Measurements from ENCODE around the gene GPR18. TPM values are rescaled to one million over a fixed set of nuclear protein-coding genes. Genes with fewer than 3 reads are reported as not detected.

The GPR18 gene
- total RNA-seq, 8 experiments from 2014 or later: 0.63 to 9.4 (median 1.1) TPM

DNA sequence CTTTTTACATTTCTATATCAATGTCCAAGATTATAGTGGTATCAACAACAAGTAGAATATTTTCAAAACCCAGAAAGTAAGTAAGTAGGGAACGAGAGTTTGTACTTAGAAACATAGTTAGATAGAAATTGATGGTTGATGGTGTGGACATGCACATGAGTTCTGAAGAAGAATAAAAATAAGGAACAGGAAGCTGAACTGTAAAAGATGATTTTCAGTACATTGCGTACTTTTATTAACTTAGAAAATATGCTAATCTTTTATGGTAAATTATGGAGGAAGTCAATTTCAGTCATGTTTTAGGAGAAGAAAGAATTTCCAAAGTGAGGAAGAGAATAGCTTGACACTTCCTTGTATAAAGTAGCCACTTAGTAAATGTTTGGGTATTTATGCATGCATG lies 12.3 kb upstream of the GPR18 start:
- Histone ChIP-seq H3K4me1 (replicated peaks in 1 of 2) (no peaks in the 10 kb centered on the region), H3K27ac (no peak overlapping the region), H3K4me3 (no peak overlapping the region)
- 79 to 100% (median 91%) methylated on average over 1 to 2 of the region's 2 CpGs for WGBS, 10 experiments
- no peak for ATAC-seq (replicated peaks in 6 of 8)
- in situ Hi-C loops (cut with MboI; ENCODE audit: low pct_unique_long_range_greater_than_20kb in 2 of 9, low sequenced_read_pairs in 9 of 9, unreplicated experiment in 9 of 9): no loop called here

DNA sequence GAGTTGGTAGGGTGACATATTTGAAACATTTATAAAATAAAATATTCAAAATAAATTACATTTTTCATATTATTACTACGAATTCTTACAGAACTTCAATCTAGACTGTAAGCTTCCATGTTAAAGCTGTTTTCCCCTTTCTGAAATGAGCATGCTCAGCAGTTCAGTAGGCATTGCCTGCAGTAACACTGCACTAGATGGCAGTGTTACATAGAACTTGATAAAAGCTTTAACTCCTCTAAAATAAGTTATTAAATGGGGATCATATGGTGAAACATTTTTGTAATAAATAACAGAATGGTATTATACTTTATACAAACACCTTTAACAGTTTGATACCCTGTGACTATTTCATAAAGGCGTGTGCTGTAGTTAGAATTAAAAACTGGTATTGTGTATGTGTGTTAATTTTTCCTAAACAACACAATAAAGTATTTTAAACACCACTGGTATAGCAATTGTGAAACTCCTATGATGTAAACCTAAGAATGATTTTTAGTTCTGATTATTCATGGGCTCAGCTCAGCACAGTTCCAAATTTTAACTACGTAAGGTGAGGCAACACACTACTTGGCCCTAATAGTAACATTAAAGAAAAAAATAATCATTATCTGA lies 11.6 kb upstream of the GPR18 start:
- 17 to 100% (median 43%) methylated on average over 1 to 3 of the region's 3 CpGs for WGBS, 10 experiments
- Histone ChIP-seq H3K4me3 (no peak overlapping the region), H3K4me1 (replicated peaks in 1 of 2) (no peaks in the 10 kb centered on the region), H3K27ac (no peak overlapping the region)
- in situ Hi-C loops (cut with MboI; ENCODE audit: low pct_unique_long_range_greater_than_20kb in 2 of 9, low sequenced_read_pairs in 9 of 9, unreplicated experiment in 9 of 9): loop anchor here in 1 of 9 experiments (10.0 kb wide), 1 partner anchor 165 kb away; no protein-coding TSS in a partner anchor
- ATAC-seq (replicated peaks in 6 of 8): peak in 4 of 8 experiments; percentile 52 to 89 (median 84)

DNA sequence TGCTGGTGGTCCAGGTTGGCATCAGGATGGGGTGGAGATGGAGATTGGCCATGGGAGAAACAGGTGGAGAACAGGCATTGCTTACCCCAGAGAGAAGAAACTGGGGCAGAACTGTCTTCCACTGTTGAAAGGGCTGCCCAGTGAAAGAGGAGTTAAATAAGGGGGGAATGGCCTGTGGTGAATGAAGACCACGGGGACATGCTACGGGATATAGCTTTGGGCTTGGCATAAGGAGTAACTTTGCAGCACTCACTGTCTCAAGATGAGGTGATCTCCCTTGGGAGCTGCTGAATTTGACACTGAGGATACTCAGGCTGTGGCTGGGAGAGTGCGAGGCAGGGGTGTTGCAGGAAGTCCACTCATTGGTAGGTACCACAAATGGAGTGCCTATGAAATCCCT lies 10.6 kb upstream of the GPR18 start:
- H3K4me1 ChIP-seq (replicated peaks in 1 of 2): no peaks in the 10 kb centered on the region
- in situ Hi-C loops (cut with MboI; ENCODE audit: low pct_unique_long_range_greater_than_20kb in 2 of 9, low sequenced_read_pairs in 9 of 9, unreplicated experiment in 9 of 9): loop anchor here in 1 of 9 experiments (10.0 kb wide), 1 partner anchor 166 kb away; no protein-coding TSS in a partner anchor
- WGBS, 10 experiments: 72 to 100% (median 84%) methylated on average over 1 to 3 of the region's 3 CpGs; no CpG with 5 or more reads in 6 of the 10 experiments
- ATAC-seq (replicated peaks in 6 of 8): no peak
- no peak overlapping the region for H3K4me3 ChIP-seq
- no peak overlapping the region for H3K27ac ChIP-seq

GRCh38 chr13:99267927-99268326 lies 9.7 kb upstream of the GPR18 start:
- no peak overlapping the region for H3K27ac ChIP-seq
- no peak overlapping the region for H3K4me3 ChIP-seq
- no peak for ATAC-seq (replicated peaks in 6 of 8)
- H3K4me1 ChIP-seq (replicated peaks in 1 of 2): no peaks in the 10 kb centered on the region
- in situ Hi-C loops (cut with MboI; ENCODE audit: low pct_unique_long_range_greater_than_20kb in 2 of 9, low sequenced_read_pairs in 9 of 9, unreplicated experiment in 9 of 9): loop anchor here in 1 of 9 experiments (10.0 kb wide), 1 partner anchor 167 kb away; no protein-coding TSS in a partner anchor
- 73 to 100% (median 100%) methylated on average over 1 to 4 of the region's 4 CpGs; no CpG with 5 or more reads in 1 of the 10 experiments for WGBS, 10 experiments

GRCh38 chr13:99266827-99267226 lies 8.6 kb upstream of the GPR18 start:
- in situ Hi-C loops (cut with MboI; ENCODE audit: low pct_unique_long_range_greater_than_20kb in 2 of 9, low sequenced_read_pairs in 9 of 9, unreplicated experiment in 9 of 9): loop anchor here in 1 of 9 experiments (10.0 kb wide), 1 partner anchor 168 kb away; no protein-coding TSS in a partner anchor

DNA sequence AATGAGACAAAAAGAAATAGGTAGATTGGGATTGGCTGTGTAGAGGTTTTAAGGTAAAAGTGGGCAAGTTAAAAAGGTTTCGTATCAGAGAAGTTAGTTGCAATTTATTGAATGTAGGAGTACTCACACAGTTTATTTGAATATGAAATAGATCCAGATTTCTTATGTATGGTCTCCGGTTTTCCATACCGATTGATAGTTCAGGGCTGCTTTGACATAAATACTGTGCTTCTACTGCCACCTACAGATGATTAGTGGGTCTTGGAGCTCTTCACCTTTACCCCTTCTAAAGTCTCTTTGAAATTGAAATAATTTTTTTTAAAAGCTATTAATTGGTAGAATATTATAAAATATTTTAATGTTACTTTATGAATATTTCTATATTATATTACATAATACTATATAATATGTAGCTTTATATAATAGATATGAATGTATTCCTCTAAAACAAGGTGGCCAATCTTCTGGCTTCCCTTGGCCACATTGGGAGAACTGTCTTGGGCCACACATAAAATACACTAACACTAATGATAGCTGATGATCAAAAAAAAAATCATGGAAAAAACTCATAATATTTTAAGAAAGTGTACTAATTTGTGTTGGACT lies 7.7 kb upstream of the GPR18 start:
- ATAC-seq (replicated peaks in 6 of 8): peak in 6 of 8 experiments; percentile 32 to 80 (median 48)
- Histone ChIP-seq H3K4me1 (replicated peaks in 1 of 2) (no peaks in the 10 kb centered on the region), H3K4me3 (no peak overlapping the region), H3K27ac (no peak overlapping the region)
- in situ Hi-C loops (cut with MboI; ENCODE audit: low pct_unique_long_range_greater_than_20kb in 2 of 9, low sequenced_read_pairs in 9 of 9, unreplicated experiment in 9 of 9): loop anchor here in 1 of 9 experiments (10.0 kb wide), 1 partner anchor 169 kb away; no protein-coding TSS in a partner anchor
- 18 to 73% (median 56%) methylated on average over 2 to 3 of the region's 3 CpGs; no CpG with 5 or more reads in 1 of the 10 experiments for WGBS, 10 experiments

More at GRCh38 chr13:99266827-99267226, 8.6 kb upstream of the GPR18 start:
- Histone ChIP-seq H3K27ac (no peak overlapping the region), H3K4me3 (no peak overlapping the region), H3K4me1 (replicated peaks in 1 of 2) (no peaks in the 10 kb centered on the region)
- no peak for ATAC-seq (replicated peaks in 6 of 8)
- WGBS, 10 experiments: 36 to 100% (median 92%) methylated on average over 1 to 5 of the region's 6 CpGs; no CpG with 5 or more reads in 5 of the 10 experiments

GRCh38 chr13:99265162-99265800 lies 7.1 kb upstream of the GPR18 start:
- H3K27ac ChIP-seq: no peak overlapping the region
- no peak for ATAC-seq (replicated peaks in 6 of 8)
- peaks cover 0 to under 1% of the 10 kb centered on the region in 2 donors for H3K4me1 ChIP-seq (replicated peaks in 1 of 2)
- 20 to 88% (median 75%) methylated on average over 1 to 8 of the region's 8 CpGs; no CpG with 5 or more reads in 2 of the 10 experiments for WGBS, 10 experiments
- no peak overlapping the region for H3K4me3 ChIP-seq
- in situ Hi-C loops (cut with MboI; ENCODE audit: low pct_unique_long_range_greater_than_20kb in 2 of 9, low sequenced_read_pairs in 9 of 9, unreplicated experiment in 9 of 9): loop anchor here in 1 of 9 experiments (10.0 kb wide), 1 partner anchor 170 kb away; no protein-coding TSS in a partner anchor

- 100% methylated on average over 1 of the region's 1 CpG; no CpG with 5 or more reads in 7 of the 10 experiments for WGBS, 10 experiments
- no peak for ATAC-seq (replicated peaks in 6 of 8)
- Histone ChIP-seq H3K4me1 (replicated peaks in 1 of 2) (peaks cover 0 to 3% of the 10 kb centered on the region in 2 donors), H3K4me3 (no peak overlapping the region), H3K27ac (no peak overlapping the region)
- in situ Hi-C loops (cut with MboI; ENCODE audit: low pct_unique_long_range_greater_than_20kb in 2 of 9, low sequenced_read_pairs in 9 of 9, unreplicated experiment in 9 of 9): loop anchor here in 1 of 9 experiments (10.0 kb wide), 1 partner anchor 171 kb away; no protein-coding TSS in a partner anchor
Measured at GRCh38 chr13:99264051-99264450, 5.9 kb upstream of the GPR18 start.

DNA sequence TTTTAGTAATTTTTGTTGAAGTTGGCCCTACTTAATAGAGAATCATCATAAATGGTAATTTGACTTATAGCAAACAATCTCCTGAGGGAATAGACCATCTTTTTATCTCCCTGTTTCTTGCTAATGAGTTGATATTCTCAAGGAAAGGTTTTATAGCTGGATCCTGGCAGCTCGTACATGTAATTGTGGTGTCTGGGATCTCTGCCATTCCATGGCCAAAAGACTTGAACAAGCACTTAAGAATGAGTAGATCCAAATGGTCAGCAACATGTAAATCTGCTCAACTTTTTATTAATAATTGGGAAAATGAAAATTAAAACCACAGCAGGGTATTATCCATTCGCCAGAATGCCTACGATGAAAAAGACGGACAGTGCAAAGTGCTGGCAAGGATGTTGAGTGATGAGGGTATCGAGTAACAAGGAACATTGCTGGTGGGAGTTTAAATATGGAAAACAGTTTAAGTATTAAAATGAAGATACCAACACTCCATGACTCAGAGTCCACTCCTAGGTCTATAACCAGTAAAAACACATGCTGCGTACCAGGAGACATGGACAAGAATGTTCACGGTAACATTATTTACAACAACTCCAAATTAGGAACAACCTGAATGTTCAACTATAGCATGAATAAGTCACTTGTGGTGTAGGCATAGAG lies 5.1 kb upstream of the GPR18 start:
- in situ Hi-C loops (cut with MboI; ENCODE audit: low pct_unique_long_range_greater_than_20kb in 2 of 9, low sequenced_read_pairs in 9 of 9, unreplicated experiment in 9 of 9): loop anchor here in 1 of 9 experiments (10.0 kb wide), 1 partner anchor 172 kb away; no protein-coding TSS in a partner anchor
- ATAC-seq (replicated peaks in 6 of 8): peak in 3 of 8 experiments; percentile 43 to 76 (median 64)
- H3K4me1 ChIP-seq (replicated peaks in 1 of 2): peaks cover 0 to 3% of the 10 kb centered on the region in 2 donors
- 74 to 100% (median 96%) methylated on average over 4 to 7 of the region's 7 CpGs for WGBS, 10 experiments
- no peak overlapping the region for H3K4me3 ChIP-seq
- H3K27ac ChIP-seq: no peak overlapping the region

- Histone ChIP-seq H3K4me1 (replicated peaks in 1 of 2) (peaks cover 0 to 3% of the 10 kb centered on the region in 2 donors), H3K27ac (no peak overlapping the region), H3K4me3 (no peak overlapping the region)
- in situ Hi-C loops (cut with MboI; ENCODE audit: low pct_unique_long_range_greater_than_20kb in 2 of 9, low sequenced_read_pairs in 9 of 9, unreplicated experiment in 9 of 9): loop anchor here in 1 of 9 experiments (10.0 kb wide), 1 partner anchor 174 kb away; no protein-coding TSS in a partner anchor
- 83 to 100% (median 100%) methylated on average over 1 of the region's 1 CpG; no CpG with 5 or more reads in 2 of the 10 experiments for whole genome bisulfite sequencing, 10 experiments
- ATAC-seq (replicated peaks in 6 of 8): peak in 2 of 8 experiments; percentile 27 to 58
Measured at GRCh38 chr13:99261059-99261458, 2.9 kb upstream of the GPR18 start.

GRCh38 chr13:99260216-99260615 lies 2.0 kb upstream of the GPR18 start:
- H3K27ac ChIP-seq: no peak overlapping the region
- in situ Hi-C loops (cut with MboI; ENCODE audit: low pct_unique_long_range_greater_than_20kb in 2 of 9, low sequenced_read_pairs in 9 of 9, unreplicated experiment in 9 of 9): loop anchor here in 1 of 9 experiments (10.0 kb wide), 1 partner anchor 175 kb away; no protein-coding TSS in a partner anchor
- ATAC-seq (replicated peaks in 6 of 8): no peak
- peaks cover 3 to 7% of the 10 kb centered on the region in 2 donors for H3K4me1 ChIP-seq (replicated peaks in 1 of 2)
- WGBS, 10 experiments: 80 to 100% (median 99%) methylated on average over 1 to 5 of the region's 5 CpGs; no CpG with 5 or more reads in 4 of the 10 experiments
- no peak overlapping the region for H3K4me3 ChIP-seq

DNA sequence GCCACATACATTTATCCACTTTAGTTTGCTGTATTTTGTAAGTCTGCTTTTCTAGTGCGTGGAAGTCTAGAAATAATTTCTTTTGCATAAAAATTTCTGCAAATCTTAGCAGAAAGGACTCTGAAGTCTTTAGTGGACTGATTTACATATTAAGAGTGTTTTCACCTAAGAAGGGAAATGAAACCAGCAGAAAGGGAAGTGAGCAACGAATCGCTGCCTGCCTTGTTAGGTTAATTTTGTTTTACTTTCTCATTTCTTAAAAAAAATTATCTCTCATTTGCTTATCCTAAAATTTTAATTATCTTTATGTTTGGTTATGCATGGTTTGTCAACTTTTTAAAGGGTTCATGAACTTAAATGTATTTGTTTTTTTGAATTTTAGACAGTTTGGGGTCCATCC lies 767 bp upstream of the GPR18 start:
- in situ Hi-C loops (cut with MboI; ENCODE audit: low pct_unique_long_range_greater_than_20kb in 2 of 9, low sequenced_read_pairs in 9 of 9, unreplicated experiment in 9 of 9): no loop called here
- H3K4me3 ChIP-seq: no peak overlapping the region
- no peak overlapping the region for H3K27ac ChIP-seq
- 87 to 100% (median 92%) methylated on average over 1 to 3 of the region's 3 CpGs; no CpG with 5 or more reads in 1 of the 10 experiments for WGBS, 10 experiments
- no peak for ATAC-seq (replicated peaks in 6 of 8)
- H3K4me1 ChIP-seq (replicated peaks in 1 of 2): peaks cover 3 to 9% of the 10 kb centered on the region in 2 donors
